ENCODE measurements around the gene KLK10.

DNA sequence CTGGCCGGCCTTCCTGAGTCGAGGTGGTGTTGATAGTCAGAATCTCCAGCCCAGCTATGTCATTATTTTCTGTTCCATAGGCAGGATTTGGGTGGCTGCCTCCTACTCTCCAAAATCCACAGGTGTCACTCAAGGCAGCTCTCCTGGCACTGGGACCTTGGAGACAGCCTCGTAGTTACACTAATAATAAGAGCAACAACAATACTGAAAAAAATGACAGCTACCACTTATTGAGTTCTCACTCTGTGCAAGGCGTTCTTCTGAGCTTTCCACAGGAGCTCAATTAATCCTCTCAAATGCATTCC lies 27.5 kb upstream of the KLK10 start:
- TF ChIP-seq, protein P1, sequence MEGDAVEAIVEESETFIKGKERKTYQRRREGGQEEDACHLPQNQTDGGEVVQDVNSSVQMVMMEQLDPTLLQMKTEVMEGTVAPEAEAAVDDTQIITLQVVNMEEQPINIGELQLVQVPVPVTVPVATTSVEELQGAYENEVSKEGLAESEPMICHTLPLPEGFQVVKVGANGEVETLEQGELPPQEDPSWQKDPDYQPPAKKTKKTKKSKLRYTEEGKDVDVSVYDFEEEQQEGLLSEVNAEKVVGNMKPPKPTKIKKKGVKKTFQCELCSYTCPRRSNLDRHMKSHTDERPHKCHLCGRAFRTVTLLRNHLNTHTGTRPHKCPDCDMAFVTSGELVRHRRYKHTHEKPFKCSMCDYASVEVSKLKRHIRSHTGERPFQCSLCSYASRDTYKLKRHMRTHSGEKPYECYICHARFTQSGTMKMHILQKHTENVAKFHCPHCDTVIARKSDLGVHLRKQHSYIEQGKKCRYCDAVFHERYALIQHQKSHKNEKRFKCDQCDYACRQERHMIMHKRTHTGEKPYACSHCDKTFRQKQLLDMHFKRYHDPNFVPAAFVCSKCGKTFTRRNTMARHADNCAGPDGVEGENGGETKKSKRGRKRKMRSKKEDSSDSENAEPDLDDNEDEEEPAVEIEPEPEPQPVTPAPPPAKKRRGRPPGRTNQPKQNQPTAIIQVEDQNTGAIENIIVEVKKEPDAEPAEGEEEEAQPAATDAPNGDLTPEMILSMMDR (optimal IDR thresholded peaks at IDR 0.05 in 1 of 3, IDR thresholded peaks at IDR 0.05 in 1 of 3, conservative IDR thresholded peaks at IDR 0.05 in 1 of 3; ENCODE audit: extremely low read depth in 1 of 3, insufficient read depth in 2 of 3, low read length in 3 of 3), result no peak
- no peak for TF ChIP-seq EZH2 (IDR thresholded peaks at IDR 0.05; ENCODE audit: low read length)
